Cardiac muscle cell (in vitro differentiated cells and primary cell): ENCODE results near the gene DYNLL2. TPM values are rescaled to one million over a fixed set of nuclear protein-coding genes. Genes with fewer than 3 reads are reported as not detected.
A peak's percentile ranks its signal among the peaks of the same experiment; 100 is the strongest.
"Not testable (repeated sequence)": the region's sequence is repeated elsewhere in the genome, so short reads cannot be mapped to it uniquely, and the experiment has no call there.

Experiments
- DNase-seq, 2 donors: peaks; one replicate each; pipeline versions ENCODE4 v3.0.0 to v3.0.0-alpha.2; 2010 to 2017; ENCODE audit warnings: low read depth in 1 of 2, low spot score in 1 of 2
- H3K27ac ChIP-seq: fragments of 200-600 bp; sonication (generic); 2 replicates; pipeline ENCODE4 v1.5.1; 2016
- H3K27me3 ChIP-seq: fragments of 200-600 bp; sonication (generic); 2 replicates; pipeline ENCODE4 v1.6.0; 2016; ENCODE audit warnings: control low read depth
- H3K36me3 ChIP-seq: fragments of 200-600 bp; sonication (generic); 2 replicates; pipeline ENCODE4 v1.5.1; 2016; ENCODE audit warnings: control low read depth
- H3K4me1 ChIP-seq: fragments of 200-600 bp; sonication (generic); 2 replicates; pipeline ENCODE4 v1.8.1; 2017; ENCODE audit warnings: low read depth, mild to moderate bottlenecking, mixed run types
- H3K4me3 ChIP-seq: fragments of 200-600 bp; sonication (generic); 2 replicates; pipeline ENCODE4 v1.5.1; 2016; ENCODE audit warnings: mild to moderate bottlenecking
- H3K9me3 ChIP-seq: fragments of 200-600 bp; sonication (generic); 2 replicates; pipeline ENCODE4 v1.5.1; 2017; ENCODE audit warnings: low read depth, mild to moderate bottlenecking, control low read depth
- polyA plus RNA-seq: library from polyadenylated mRNA; unstranded; fragments of >200 nt; fragmentation: Nextera tagmentation; extraction: Ambion mirVana; gene quantifications from 2 replicates; pipeline ENCODE4 v1.2.1, GENCODE V29; 2016
- total RNA-seq: library from RNA; depleted of rRNA; stranded (reverse); fragments of >200 nt; gene quantifications from 2 replicates; pipeline ENCODE4 v1.2.3, GENCODE V29; 2016
- TF ChIP-seq, protein P1 (sequence below): IDR thresholded peaks from 2 replicates; pipeline ENCODE4 v1.5.1; 2012; ENCODE audit warnings: low read depth, mild to moderate bottlenecking, low read length

The DYNLL2 gene
- total RNA-seq (14.2 and 16.3 TPM in 2 replicates), polyA plus RNA-seq (0.62 and 0.79 TPM in 2 replicates)

DNA sequence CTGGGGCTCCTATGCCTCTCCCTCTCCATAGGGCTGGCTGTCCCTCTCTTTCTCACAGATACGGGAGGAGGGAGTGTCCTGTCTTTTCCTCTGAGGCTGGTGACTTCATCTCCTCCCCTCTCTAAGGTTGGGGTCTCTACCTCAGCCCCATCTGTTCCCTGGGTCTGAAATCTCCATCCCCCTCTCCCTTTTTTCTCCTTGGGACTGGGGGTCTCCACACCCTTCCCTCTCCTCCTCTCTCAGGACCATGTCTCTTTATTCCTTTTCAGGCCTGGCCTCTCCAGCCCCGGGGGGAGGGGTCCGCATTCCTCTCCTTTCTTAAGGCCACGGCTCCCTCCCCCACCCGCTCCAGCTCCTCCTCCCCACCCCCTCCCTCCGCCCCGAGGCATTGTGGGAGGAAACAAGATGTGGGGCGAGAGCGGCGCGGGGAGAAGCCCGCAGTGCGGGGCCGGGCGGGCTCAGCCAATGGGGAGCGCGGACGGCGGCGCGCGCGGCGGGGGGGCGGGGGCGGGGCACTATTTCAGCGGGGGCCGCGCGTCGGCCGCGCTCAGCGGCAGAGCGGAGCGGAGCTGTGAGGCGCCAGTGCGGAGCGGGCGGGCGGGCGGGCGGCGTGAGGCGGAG lies at the start of gene DYNLL2:
Gene DYNLL2 (plus strand): TSS at position 550 of the 621 bp plus-strand sequence. CDS start 3,672 bp downstream, outside the sequence.
- H3K27me3 ChIP-seq = no peaks in the 10 kb centered on the region
- peaks cover 21% of the 10 kb centered on the region for H3K36me3 ChIP-seq
- H3K27ac ChIP-seq = peak within 1 kb of the TSS; percentile 94
- H3K9me3 ChIP-seq = no peaks in the 10 kb centered on the region
- DNase-seq = peak; percentile 97 to 98
- peaks cover 26% of the 10 kb centered on the region for H3K4me1 ChIP-seq
- TF ChIP-seq, protein P1, sequence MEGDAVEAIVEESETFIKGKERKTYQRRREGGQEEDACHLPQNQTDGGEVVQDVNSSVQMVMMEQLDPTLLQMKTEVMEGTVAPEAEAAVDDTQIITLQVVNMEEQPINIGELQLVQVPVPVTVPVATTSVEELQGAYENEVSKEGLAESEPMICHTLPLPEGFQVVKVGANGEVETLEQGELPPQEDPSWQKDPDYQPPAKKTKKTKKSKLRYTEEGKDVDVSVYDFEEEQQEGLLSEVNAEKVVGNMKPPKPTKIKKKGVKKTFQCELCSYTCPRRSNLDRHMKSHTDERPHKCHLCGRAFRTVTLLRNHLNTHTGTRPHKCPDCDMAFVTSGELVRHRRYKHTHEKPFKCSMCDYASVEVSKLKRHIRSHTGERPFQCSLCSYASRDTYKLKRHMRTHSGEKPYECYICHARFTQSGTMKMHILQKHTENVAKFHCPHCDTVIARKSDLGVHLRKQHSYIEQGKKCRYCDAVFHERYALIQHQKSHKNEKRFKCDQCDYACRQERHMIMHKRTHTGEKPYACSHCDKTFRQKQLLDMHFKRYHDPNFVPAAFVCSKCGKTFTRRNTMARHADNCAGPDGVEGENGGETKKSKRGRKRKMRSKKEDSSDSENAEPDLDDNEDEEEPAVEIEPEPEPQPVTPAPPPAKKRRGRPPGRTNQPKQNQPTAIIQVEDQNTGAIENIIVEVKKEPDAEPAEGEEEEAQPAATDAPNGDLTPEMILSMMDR = no peak
- peak within 1 kb of the TSS; percentile 98 for H3K4me3 ChIP-seq

DNA sequence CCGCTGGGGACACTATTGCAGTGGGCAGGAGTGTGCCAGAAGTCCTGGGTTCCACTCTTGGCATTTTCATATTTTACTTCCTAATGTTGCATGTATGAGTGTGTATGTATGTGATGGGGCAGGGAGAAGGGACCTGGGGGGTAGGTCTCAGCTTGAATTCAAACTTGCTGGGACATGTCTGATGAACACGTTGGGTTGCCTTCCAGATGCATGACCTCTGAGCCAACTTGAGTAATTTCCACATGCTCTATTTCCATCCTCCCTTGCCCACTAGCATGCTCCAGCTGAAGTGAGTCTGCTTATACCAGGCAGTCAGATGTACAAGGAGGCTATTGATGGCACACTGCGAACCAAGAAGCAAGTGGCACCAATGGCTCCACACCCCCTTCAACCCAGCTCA lies 43.2 kb upstream of the DYNLL2 start:
- TF ChIP-seq, protein P1 = no peak
- H3K4me1 ChIP-seq = no peaks in the 10 kb centered on the region
- H3K27ac ChIP-seq = no peak overlapping the region
- H3K36me3 ChIP-seq = no peaks in the 10 kb centered on the region
- no peaks in the 10 kb centered on the region for H3K9me3 ChIP-seq
- H3K4me3 ChIP-seq = no peak overlapping the region
- no peak for DNase-seq
- no peaks in the 10 kb centered on the region for H3K27me3 ChIP-seq

DNA sequence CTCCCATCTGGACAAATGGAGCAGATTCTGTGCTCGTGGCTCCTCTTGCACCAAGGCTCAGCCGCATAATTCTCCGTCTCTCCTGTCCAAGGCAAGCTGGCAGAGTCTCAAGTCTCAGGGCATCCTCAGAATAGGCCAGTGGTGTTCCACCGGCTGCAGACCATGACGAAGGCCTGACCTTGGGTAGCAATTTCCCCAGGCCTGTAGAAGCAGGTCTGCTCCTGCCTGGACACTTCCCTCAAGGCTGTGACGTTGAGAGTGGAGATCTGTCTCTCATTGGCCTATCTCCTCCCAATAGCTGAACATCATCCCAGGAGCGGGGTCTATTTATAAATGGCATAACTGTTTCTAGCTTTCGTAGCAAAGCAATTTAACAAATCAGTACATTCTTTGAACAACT lies 42.8 kb upstream of the DYNLL2 start:
- no peaks in the 10 kb centered on the region for H3K36me3 ChIP-seq
- no peaks in the 10 kb centered on the region for H3K4me1 ChIP-seq
- H3K27me3 ChIP-seq = no peaks in the 10 kb centered on the region
- DNase-seq = no peak
- no peak overlapping the region for H3K4me3 ChIP-seq
- no peak overlapping the region for H3K27ac ChIP-seq
- no peaks in the 10 kb centered on the region for H3K9me3 ChIP-seq
- TF ChIP-seq, protein P1 = no peak

DNA sequence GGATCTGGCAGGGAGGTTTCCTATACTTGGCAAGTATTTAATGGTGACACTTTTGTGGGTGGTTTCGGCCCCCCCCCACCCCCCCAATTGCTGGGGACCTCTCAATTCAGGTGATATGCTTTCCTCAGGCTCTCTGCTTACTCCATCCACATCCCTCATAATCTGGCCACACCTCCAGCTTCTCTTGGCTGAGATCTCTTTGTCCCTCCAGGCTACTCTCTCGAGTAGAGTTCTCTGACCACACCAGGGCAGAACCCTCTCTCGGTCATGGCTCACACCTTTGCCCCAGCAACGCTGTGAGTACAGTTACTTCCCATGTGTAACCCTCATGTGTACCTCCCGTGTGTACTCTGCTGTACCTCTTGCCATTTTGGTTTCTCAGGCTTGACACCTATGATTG lies 42.1 kb upstream of the DYNLL2 start:
- no peaks in the 10 kb centered on the region for H3K4me1 ChIP-seq
- no peak overlapping the region for H3K4me3 ChIP-seq
- TF ChIP-seq, protein P1 = no peak
- H3K27me3 ChIP-seq = no peaks in the 10 kb centered on the region
- H3K9me3 ChIP-seq = no peaks in the 10 kb centered on the region
- H3K36me3 ChIP-seq = no peaks in the 10 kb centered on the region
- H3K27ac ChIP-seq = no peak overlapping the region
- no peak for DNase-seq

DNA sequence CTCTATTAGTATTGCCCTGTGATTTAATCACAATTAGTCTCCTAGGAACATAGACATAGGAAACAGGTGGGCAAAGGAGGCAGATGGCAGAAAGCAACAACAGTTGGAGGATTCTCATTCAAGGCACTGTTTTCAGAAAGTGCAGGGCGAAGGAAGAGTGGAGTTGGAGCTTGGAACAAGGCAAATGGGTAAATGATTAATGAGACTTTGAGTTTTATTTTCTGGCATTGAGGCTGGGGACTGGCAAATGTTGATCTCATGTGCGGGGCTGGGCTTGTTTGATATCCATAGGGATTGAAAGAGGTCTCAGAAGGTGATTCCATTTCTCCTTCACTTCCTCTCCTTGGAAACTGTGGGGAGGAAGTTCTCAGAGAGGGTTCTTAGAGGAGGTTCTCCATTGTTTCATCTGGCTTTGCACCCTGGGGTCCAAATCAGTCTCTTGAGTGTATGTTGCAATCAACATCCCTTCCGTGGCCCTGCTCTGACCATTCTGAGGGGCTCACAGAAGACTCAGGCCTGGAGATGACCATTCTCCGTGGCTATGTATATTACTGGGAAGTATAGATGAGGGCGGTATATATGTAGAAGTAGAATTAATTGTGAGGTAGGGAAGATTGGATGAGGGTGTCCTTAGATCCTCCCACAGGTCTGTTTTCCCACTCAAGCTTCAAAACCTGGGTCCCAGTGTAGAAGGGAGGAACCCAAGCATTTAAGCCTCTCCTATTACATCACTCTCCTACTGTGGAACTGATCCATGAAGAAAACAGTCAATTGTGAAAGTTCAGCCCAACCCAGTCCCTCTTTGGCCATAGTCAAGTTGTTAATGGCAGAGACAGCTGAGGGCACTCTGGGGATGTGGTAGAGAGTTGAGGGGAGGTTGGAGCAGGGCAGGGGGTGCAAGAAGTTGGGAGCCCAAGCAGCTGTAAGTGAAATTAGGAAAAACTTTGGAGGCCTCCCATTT lies 39.7 kb upstream of the DYNLL2 start:
- TF ChIP-seq, protein P1 = no peak
- no peak for DNase-seq
- H3K27me3 ChIP-seq = no peaks in the 10 kb centered on the region
- H3K36me3 ChIP-seq = no peaks in the 10 kb centered on the region
- no peaks in the 10 kb centered on the region for H3K9me3 ChIP-seq
- no peaks in the 10 kb centered on the region for H3K4me1 ChIP-seq
- no peak overlapping the region for H3K27ac ChIP-seq
- H3K4me3 ChIP-seq = no peak overlapping the region

DNA sequence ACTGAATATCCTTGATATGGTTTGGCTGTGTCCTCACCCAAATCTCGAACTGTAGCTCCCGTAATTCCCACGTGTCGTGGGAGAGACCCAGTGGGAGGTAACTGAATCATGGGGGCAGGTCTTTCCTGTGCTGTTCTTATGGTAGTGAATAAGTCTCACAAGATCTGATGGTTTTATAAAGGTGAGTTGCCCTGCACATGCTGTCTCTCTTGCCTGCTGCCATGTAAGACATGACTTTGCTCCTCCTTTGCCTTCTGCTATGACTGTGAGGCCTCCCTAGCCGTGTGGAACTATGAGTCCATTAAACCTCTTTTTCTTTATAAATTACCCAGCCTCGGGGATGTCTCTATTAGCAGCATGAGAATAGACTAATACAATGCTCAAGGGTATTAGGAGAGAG lies 39.0 kb upstream of the DYNLL2 start:
- not testable (repeated sequence) for DNase-seq, H3K4me1 ChIP-seq, H3K27ac ChIP-seq, H3K27me3 ChIP-seq, H3K36me3 ChIP-seq, H3K4me3 ChIP-seq, H3K9me3 ChIP-seq
